NK-92 (cell line): ENCODE results near the gene COPS2.
"Not testable (repeated sequence)": the region's sequence is repeated elsewhere in the genome, so short reads cannot be mapped to it uniquely, and the experiment has no call there.

ENCODE experiments used
- DNase-seq: peaks from one replicate; lab custom pipeline; 2025; ENCODE audit not compliant: unreplicated experiment; lab: John Stamatoyannopoulos, UW

COPS2 gene

GRCh38 chr15:49110158-49110944, 45.0 kb downstream of the COPS2 start:
- no peak for DNase-seq

GRCh38 chr15:49103002-49103401, 52.4 kb downstream of the COPS2 start:
- no peak for DNase-seq

GRCh38 chr15:49101536-49101935, 53.9 kb downstream of the COPS2 start:
- no peak for DNase-seq

- DNase-seq: no peak
Observed at GRCh38 chr15:49096090-49096750, 59.2 kb downstream of the COPS2 start.

GRCh38 chr15:49094923-49095322, 60.5 kb downstream of the COPS2 start:
- DNase-seq: no peak

GRCh38 chr15:49093252-49094105, 61.9 kb downstream of the COPS2 start:
- DNase-seq: no peak

GRCh38 chr15:49088996-49089395, 66.4 kb downstream of the COPS2 start:
- no peak for DNase-seq

GRCh38 chr15:49085696-49086459, 69.5 kb downstream of the COPS2 start:
- no peak for DNase-seq

GRCh38 chr15:49084285-49084570, 71.2 kb downstream of the COPS2 start:
- no peak for DNase-seq

GRCh38 chr15:49083401-49084284, 71.8 kb downstream of the COPS2 start:
- no peak for DNase-seq

- no peak for DNase-seq
Observed at GRCh38 chr15:49082960-49083359, 72.4 kb downstream of the COPS2 start.

- DNase-seq: no peak
Observed at GRCh38 chr15:49079340-49080039, 75.9 kb downstream of the COPS2 start.

GRCh38 chr15:49075881-49076280, 79.5 kb downstream of the COPS2 start:
- no peak for DNase-seq

- not testable (repeated sequence) for DNase-seq
Observed at GRCh38 chr15:49074589-49075287, 80.7 kb downstream of the COPS2 start.
